ENCODE measurements around the gene CD8B2.
"Not testable (repeated sequence)": the region's sequence is repeated elsewhere in the genome, so short reads cannot be mapped to it uniquely, and the experiment has no call there.

The CD8B2 gene

GRCh38 chr2:106486551-106487385 is at the start of gene CD8B2:
TSS of gene CD8B2 (plus strand) at chr2:106487364. CDS start at chr2:106487427, 63 bp downstream.
- not testable (repeated sequence) for DNase-seq (ENCODE audit: low spot score)

- DNase-seq (ENCODE audit: low spot score) = not testable (repeated sequence)
Observed at GRCh38 chr2:106461882-106462281, 25.3 kb upstream of the CD8B2 start.

GRCh38 chr2:106467516-106467915 is 19.6 kb upstream of the CD8B2 start:
- not testable (repeated sequence) for DNase-seq (ENCODE audit: low spot score)

GRCh38 chr2:106468107-106468506 is 19.1 kb upstream of the CD8B2 start, which contains the start of gene RGPD3:
TSS of gene RGPD3 (minus strand) at chr2:106468413. CDS start at chr2:106468288, 125 bp downstream.
- not testable (repeated sequence) for DNase-seq (ENCODE audit: low spot score)

- not testable (repeated sequence) for DNase-seq (ENCODE audit: low spot score)
Observed at GRCh38 chr2:106470658-106471057, 16.5 kb upstream of the CD8B2 start.

GRCh38 chr2:106477647-106478046 is 9.5 kb upstream of the CD8B2 start:
- not testable (repeated sequence) for DNase-seq (ENCODE audit: low spot score)

GRCh38 chr2:106479563-106479962 is 7.6 kb upstream of the CD8B2 start:
- DNase-seq (ENCODE audit: low spot score) = not testable (repeated sequence)

GRCh38 chr2:106487386-106488191 is 425 bp downstream of the CD8B2 start:
- DNase-seq (ENCODE audit: low spot score) = not testable (repeated sequence)

- DNase-seq (ENCODE audit: low spot score) = not testable (repeated sequence)
Observed at GRCh38 chr2:106489701-106490100, 2.5 kb downstream of the CD8B2 start.

- not testable (repeated sequence) for DNase-seq (ENCODE audit: low spot score)
Observed at GRCh38 chr2:106492399-106492798, 5.2 kb downstream of the CD8B2 start.

- DNase-seq (ENCODE audit: low spot score) = not testable (repeated sequence)
Observed at GRCh38 chr2:106492913-106493312, 5.7 kb downstream of the CD8B2 start.

- not testable (repeated sequence) for DNase-seq (ENCODE audit: low spot score)
Observed at GRCh38 chr2:106498549-106498948, 11.4 kb downstream of the CD8B2 start.

- not testable (repeated sequence) for DNase-seq (ENCODE audit: low spot score)
Observed at GRCh38 chr2:106500350-106500749, 13.2 kb downstream of the CD8B2 start.

GRCh38 chr2:106502351-106502750 is 15.2 kb downstream of the CD8B2 start:
- not testable (repeated sequence) for DNase-seq (ENCODE audit: low spot score)

GRCh38 chr2:106504192-106504591 is 17.0 kb downstream of the CD8B2 start:
- not testable (repeated sequence) for DNase-seq (ENCODE audit: low spot score)

- not testable (repeated sequence) for DNase-seq (ENCODE audit: low spot score)
Observed at GRCh38 chr2:106504787-106505186, 17.6 kb downstream of the CD8B2 start.

GRCh38 chr2:106506002-106506687 is 19.0 kb downstream of the CD8B2 start:
- DNase-seq (ENCODE audit: low spot score) = not testable (repeated sequence)

- DNase-seq (ENCODE audit: low spot score) = not testable (repeated sequence)
Observed at GRCh38 chr2:106508660-106509373, 21.7 kb downstream of the CD8B2 start.

- not testable (repeated sequence) for DNase-seq (ENCODE audit: low spot score)
Observed at GRCh38 chr2:106509374-106509770, 22.2 kb downstream of the CD8B2 start.

- DNase-seq (ENCODE audit: low spot score) = not testable (repeated sequence)
Observed at GRCh38 chr2:106510791-106511190, 23.6 kb downstream of the CD8B2 start.

- not testable (repeated sequence) for DNase-seq (ENCODE audit: low spot score)
Observed at GRCh38 chr2:106511476-106511901, 24.3 kb downstream of the CD8B2 start.
